H1 (cell line): ENCODE measurements around the gene UBR3.
"Not testable (repeated sequence)": the region's sequence is repeated elsewhere in the genome, so short reads cannot be mapped to it uniquely, and the experiment has no call there.

ENCODE experiments used
- ATF3 ChIP-seq: IDR thresholded peaks from 2 replicates; pipeline ENCODE4 v1.6.1; 2011; ENCODE audit warnings: low read depth, mild to moderate bottlenecking, low read length; ENCODE audit not compliant: insufficient read depth
- CEBPB ChIP-seq: IDR thresholded peaks from 2 replicates; pipeline ENCODE4 v1.6.1; 2012; ENCODE audit warnings: low read depth, low read length
- CHD2 ChIP-seq: IDR thresholded peaks from 2 replicates; pipeline ENCODE4 v1.6.1; 2012; ENCODE audit warnings: low read length, improper control_type of control experiment
- CTCF ChIP-seq, 3 experiments: IDR thresholded peaks; 1 replicate in 2 of 3; 2 replicates in 1 of 3; pipeline versions ENCODE4 v1.5.1 to v1.6.1; 2011; ENCODE audit warnings: low read length in 3 of 3, mild to moderate bottlenecking in 3 of 3, inconsistent platforms in 2 of 3, low read depth in 1 of 3, moderate library complexity in 1 of 3; ENCODE audit not compliant: insufficient read depth in 1 of 3; ENCODE audit errors: control extremely low read depth in 1 of 3
- E2F6 ChIP-seq: IDR thresholded peaks from 2 replicates; pipeline ENCODE4 v1.6.1; 2012; ENCODE audit warnings: inconsistent platforms
- EZH2 ChIP-seq: fragments of 200-600 bp; sonication (generic); IDR thresholded peaks from 2 replicates; pipeline ENCODE4 v1.7.1; 2012; ENCODE audit warnings: low read depth, mild to moderate bottlenecking, moderate library complexity, low read length, inconsistent platforms; ENCODE audit not compliant: severe bottlenecking
- MAX ChIP-seq: IDR thresholded peaks from 2 replicates; pipeline ENCODE4 v1.6.1; 2012; ENCODE audit warnings: inconsistent platforms
- YY1 ChIP-seq: IDR thresholded peaks from 2 replicates; pipeline ENCODE4 v1.6.1; 2011; ENCODE audit warnings: low read depth, mild to moderate bottlenecking, low read length

GRCh38 chr2:169816961-169817360, 10.3 kb upstream of the UBR3 start:
- TF ChIP-seq CHD2; CTCF (IDR thresholded peaks at IDR 0.05; ENCODE audit: control extremely low read depth in 1 of 3, insufficient read depth in 1 of 3, low read depth in 1 of 3, low read length in 3 of 3); EZH2; CEBPB; YY1; ATF3; MAX; E2F6: not testable (repeated sequence)
